DMS153 treated with DMSO at 0.1 percent for 48 hours (cell line): ENCODE data around the gene TCF4.

Experiments used
- DNase-seq: peaks from one replicate; lab custom pipeline; 2025; ENCODE audit not compliant: unreplicated experiment; lab: John Stamatoyannopoulos, UW

Gene TCF4

DNA sequence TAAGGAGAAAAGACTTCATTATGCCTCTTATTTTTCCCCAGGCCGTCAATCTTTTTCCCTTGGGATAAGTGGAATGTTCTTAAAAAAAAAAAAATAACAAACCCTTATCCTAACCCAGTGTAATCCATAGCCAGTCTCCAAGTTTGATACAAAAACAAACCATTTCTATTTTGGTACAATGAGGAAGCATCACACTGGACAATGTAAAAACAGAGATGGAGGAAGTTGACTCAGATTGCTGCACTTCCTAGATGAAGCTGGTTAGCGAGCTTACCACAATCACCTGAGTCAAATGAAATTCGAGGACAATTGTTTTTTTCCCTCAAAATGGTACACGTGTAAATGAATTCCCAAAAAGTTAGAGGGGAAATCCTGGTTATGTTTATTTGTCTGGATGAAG is 259.7 kb downstream of the TCF4 start:
- no peak for DNase-seq

GRCh38 chr18:55327454-55327853 is 260.5 kb downstream of the TCF4 start:
- DNase-seq = no peak

DNA sequence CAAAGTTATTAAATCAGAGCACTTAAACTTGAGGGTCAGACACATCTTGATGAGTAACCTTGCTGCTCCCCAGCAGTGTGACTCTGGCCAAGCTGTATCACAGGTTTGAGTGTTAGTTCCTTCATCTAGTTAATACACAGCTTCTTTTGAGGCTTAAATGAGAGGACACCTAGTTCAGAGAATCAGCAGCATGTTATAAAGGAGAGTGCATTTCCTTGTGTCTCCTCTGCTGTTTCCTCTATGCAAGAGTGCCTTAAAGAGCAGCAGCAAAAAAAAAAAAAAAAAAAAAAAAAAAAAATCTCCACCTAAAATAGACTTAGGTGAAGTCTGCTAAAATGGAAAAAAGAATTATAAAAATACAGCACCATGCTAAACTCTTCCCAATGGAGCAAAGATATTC is 261.9 kb downstream of the TCF4 start:
- no peak for DNase-seq

DNA sequence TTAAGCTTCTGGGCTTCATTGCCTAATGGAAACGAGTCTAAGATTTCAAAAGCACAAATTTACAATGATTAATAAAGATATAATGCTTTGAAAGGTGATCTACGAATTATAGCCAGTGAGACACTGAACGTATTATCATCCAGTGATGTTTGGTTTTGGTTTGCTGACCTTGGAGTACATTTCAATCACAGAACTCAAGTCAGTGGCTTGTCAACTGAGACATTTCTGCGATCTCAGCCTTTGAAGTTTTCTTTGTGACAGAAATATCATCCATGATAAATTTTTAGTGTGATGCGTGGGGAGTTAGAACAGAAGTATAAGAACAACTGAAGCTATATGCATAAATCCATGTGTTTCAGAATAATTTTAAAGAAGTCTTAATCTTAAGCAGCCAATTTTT is 263.8 kb downstream of the TCF4 start:
- DNase-seq = no peak

DNA sequence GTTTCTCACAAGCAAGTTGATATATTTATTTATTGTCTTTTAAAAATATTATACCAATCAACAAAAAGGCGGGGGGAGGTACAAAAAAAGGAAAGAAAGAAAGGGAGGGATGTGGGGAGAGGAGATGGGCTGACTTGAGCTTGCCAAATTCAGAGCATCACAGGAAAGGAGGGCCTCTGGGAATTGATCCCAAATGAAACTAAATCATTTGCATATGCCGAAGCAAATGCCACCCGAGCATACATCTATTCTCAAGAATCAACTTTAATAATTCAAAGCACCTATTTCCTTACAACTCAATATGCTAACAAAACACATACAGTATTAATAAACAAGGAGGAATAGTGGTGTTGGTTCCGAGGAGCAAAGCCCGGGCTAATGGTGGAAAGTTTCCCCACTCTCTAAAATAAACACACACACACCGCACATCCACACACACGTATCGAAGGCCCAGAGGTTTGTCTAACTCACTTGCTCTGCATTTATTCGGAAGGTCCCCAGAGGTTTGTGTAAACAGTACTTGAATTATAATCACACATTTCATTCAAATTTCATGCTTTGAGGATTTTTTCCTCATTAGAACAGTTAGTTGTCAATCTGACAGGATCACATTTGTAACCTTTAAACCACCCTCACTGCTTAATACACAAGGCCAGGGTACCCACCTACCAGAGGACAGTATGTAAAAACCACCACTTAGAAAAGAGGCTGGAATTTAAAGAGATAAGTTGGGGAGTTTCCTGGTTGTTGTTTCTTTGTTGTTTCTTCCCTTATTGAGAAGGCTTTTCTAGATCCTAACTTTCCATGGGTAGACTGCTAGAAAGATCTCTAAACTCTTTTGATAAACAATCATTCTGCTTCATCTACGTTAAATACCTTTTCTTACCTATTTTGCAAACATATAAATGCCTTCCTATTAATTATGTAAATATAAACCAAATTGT is 264.7 kb downstream of the TCF4 start:
- DNase-seq = no peak

- peak; percentile 59 for DNase-seq
These were observed 265.7 kb downstream of the TCF4 start for GRCh38 chr18:55322178-55322735.

GRCh38 chr18:55321265-55322177 is 266.5 kb downstream of the TCF4 start:
- peak; percentile 59 for DNase-seq

- no peak for DNase-seq
These were observed 267.3 kb downstream of the TCF4 start for GRCh38 chr18:55320424-55321264.

GRCh38 chr18:55319459-55320193 is 268.4 kb downstream of the TCF4 start:
- DNase-seq = no peak

DNA sequence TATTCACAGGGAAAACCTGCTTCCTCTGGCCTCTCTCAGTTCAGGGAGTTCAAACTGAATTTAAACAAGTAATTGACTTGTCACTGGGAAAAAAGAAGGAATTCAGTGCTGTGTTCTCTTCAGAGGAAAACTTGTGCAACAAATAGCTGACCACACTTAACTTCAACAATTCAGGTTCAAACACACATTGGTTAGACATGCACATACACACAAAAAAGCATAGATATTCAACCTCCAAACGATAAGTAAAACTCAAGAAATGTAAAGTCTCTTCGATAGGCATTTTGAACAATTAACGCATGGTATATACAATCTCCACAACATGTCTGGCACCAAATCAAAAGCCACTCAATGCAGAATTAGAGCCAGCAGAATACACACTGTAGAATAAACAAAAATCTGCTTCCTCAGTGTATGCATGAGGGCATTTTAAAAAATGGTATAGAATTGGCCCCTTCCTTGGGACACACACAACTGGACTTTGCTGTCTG is 269.0 kb downstream of the TCF4 start:
- no peak for DNase-seq

DNA sequence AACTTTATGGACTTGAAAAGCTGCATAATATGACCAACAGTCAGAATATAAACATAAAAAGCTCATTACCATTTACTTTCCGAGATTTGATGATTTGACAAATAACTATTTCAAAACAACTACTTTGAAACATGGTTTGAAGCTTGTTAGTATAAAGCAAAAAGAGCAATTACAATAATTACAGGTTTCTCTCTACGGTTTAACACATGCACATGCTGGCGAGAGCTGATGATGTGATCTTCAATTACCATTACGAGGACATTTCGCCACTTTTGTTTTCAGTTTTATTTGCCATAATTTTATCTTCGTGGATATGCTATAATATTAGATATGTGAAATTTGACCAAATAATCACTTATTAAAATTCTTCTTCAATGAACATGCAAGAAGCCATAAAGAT is 270.1 kb downstream of the TCF4 start:
- no peak for DNase-seq

DNA sequence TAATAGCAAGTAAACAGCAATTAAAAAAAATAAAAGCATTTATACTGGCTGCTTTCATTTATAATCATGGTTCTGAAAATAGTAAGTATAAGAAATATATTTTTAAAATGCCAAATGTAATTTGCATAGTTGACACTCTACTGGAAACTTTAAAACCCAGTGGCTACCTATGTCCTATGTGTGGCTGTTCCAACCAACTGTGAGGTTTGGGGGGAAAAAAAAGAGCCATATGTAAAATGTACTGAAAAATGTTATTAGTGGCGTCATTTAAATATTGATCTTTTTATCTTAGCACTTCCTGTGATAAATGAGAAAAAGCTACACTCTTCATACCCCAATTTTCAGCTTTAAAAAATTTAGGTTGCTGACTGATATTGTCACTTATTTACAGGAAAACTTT is 270.7 kb downstream of the TCF4 start:
- DNase-seq = no peak

DNA sequence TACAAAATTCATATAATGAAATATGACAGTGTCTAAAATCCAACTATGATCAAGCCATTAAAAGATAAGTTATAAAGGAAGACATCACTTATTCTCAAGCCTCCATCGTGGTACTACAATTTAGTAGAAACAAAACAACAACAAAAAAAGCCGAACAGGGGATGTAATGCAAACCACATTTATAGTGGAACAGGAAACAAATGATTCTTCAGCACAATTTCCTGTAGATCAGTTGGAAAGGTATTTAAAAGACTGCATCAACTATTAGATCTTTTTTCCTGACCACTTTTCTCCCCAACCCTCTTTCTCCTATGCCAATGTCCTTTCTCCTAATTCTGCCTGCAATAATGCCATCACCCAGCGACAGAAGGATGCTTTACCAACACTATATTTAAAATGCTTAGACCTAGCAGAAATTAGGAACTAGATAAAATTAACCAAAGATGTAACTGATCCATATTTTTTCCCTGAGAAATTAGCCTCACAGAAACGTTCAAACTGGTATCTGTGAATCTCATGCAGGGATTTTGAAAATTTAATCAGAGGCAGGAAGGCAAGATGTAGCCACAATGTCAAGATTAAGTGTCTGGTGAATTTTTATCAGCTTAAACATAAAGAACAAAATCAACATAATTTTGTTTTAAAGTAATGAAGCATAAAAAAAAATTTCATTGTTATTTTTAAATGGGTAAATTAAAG is 271.4 kb downstream of the TCF4 start:
- no peak for DNase-seq

DNA sequence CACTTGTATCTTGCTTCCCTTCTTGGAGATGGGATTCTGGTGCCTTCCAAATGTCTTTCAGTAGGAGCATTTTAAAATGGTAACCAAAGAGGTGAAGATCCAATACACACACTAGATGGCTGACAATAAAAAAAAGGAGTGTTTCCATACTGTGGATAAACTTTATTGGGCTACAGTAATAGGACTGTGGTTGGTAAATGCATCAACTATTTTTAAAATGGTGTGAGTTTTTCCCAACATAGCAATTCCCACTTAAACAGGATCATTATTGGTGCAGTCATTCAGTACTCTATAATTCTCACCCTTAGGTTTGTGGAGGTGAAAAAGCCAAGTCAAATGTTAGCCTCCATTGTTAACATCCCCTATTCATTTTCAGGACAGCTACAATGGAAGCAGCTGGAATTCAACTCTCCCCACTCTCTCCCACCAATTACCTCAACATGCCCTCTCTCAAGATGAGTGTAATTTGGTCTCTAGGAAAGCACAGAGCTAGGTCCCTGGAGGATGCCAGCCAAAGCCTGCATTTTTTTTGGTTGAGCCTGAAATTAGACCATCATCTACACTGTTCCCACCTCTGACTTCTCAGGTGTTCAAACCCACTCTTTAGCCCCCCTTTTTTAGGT is 273.3 kb downstream of the TCF4 start:
- DNase-seq = no peak

DNA sequence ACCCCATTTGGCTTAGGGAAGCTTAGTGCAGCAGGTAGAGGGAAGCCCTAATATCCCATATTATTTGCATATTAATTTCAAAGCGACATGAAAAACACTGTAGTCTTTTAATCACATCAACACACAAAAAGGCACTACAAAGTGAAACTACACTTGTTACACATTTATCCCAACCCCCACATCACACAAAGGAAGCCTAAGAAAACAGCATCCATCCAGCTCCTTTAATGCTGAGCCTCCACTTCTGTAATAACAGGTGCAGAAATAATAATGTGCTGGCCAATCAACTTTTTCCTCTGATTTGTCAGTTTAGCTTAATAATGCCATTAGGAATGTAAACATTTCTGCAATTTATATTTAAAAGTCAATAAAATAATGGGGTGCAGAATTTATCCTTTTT is 274.0 kb downstream of the TCF4 start:
- no peak for DNase-seq

- no peak for DNase-seq
These were observed 277.1 kb downstream of the TCF4 start for GRCh38 chr18:55310863-55311262.

- no peak for DNase-seq
These were observed 277.8 kb downstream of the TCF4 start for GRCh38 chr18:55310044-55310676.

DNA sequence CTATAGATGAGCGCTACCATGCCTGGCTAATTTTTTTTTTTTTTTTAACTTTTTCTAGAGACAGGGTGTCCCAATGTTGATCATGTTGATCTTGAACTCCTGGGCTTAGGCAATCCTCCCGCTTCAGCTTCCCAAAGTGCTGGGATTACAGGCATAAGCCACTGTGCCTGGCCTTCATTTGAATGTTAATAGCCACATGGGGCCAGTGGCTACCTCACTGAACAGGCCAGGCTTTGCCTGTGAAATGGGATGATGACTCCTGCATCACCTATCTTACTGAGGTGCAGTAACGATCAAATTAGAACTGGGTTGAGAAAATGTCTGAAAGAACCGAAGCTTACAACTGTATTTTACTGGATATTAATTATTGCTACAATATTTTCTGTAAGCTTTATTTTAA is 278.7 kb downstream of the TCF4 start:
- DNase-seq = no peak
